Measurements from ENCODE around the gene LRIT1.

The LRIT1 gene

DNA sequence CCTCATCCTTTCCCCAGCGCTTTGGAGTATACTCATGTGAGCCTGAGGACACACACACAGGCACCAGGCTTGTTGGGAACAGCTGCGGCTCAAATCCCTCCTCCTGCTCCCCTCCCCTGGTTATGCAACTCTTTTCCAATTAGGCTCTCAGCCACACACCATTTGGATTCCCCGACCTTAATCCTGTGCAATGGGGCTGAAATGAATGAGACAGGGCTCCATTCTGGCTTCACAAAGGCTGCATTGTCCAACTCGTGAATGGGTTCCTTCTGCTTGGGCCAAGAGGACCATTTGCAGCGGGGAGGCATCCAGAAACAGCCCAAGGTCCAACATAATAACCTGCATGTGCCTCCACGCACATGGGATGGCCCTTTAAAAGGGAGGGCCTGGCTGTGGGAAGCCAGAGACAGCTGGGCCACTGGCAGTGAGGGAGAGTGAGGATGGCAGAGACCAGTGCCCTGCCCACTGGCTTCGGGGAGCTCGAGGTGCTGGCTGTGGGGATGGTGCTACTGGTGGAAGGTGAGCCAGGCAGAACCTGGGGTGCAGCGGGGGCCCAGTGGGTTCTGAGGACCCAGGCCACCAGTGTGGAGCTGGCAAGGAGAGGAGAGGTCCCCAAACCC is 3.4 kb upstream of the LRIT1 start, which contains the start of gene RGR:
TSS of gene RGR (plus strand) at position 403 of the 620 bp plus-strand sequence. CDS start at position 441, 38 bp downstream.
- peaks cover 6% of the 10 kb centered on the region for H3K4me1 ChIP-seq (ENCODE audit: control insufficient read depth, insufficient read depth, low read length)
- H3K27me3 ChIP-seq (ENCODE audit: control insufficient read depth, insufficient read depth, low read length): no peaks in the 10 kb centered on the region
- H3K4me3 ChIP-seq (ENCODE audit: low read length): no peak within 1 kb of the TSS
- H3K9me3 ChIP-seq (ENCODE audit: control insufficient read depth, low read length): no peaks in the 10 kb centered on the region
- H3K9ac ChIP-seq (ENCODE audit: low read length): no peak within 1 kb of the TSS
- no peaks in the 10 kb centered on the region for H3K36me3 ChIP-seq (ENCODE audit: control insufficient read depth, insufficient read depth, low read length)

DNA sequence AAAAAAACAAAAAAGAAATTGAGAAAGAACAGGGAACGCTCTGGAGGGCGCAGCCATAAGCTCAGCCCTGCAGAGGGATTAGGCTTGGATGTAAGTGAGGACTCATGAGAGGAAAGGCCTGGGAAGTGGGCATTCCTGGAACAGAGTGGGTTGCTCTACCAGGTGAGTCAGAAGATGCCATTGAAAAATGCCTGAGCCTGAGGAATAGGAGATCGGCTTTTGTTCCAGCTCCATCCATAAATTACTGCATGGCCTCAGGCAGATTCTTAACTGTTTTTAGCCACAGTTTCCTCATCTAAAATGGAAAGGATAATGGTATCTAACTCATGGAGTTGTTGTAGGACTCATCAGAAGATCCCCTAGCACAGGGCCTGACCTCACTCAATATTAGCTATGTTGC is 2.4 kb upstream of the LRIT1 start:
- Histone ChIP-seq H3K4me3 (ENCODE audit: low read length) (no peak overlapping the region), H3K27me3 (ENCODE audit: control insufficient read depth, insufficient read depth, low read length) (no peaks in the 10 kb centered on the region), H3K9me3 (ENCODE audit: control insufficient read depth, low read length) (no peaks in the 10 kb centered on the region), H3K36me3 (ENCODE audit: control insufficient read depth, insufficient read depth, low read length) (no peaks in the 10 kb centered on the region), H3K4me1 (ENCODE audit: control insufficient read depth, insufficient read depth, low read length) (peaks cover 6% of the 10 kb centered on the region), H3K9ac (ENCODE audit: low read length) (no peak overlapping the region)

GRCh38 chr10:84238909-84239308 is 2.4 kb downstream of the LRIT1 start:
- no peaks in the 10 kb centered on the region for H3K36me3 ChIP-seq (ENCODE audit: control insufficient read depth, insufficient read depth, low read length)
- H3K4me1 ChIP-seq (ENCODE audit: control insufficient read depth, insufficient read depth, low read length): no peaks in the 10 kb centered on the region
- no peak overlapping the region for H3K9ac ChIP-seq (ENCODE audit: low read length)
- H3K4me3 ChIP-seq (ENCODE audit: low read length): no peak overlapping the region
- H3K27me3 ChIP-seq (ENCODE audit: control insufficient read depth, insufficient read depth, low read length): peaks cover 5% of the 10 kb centered on the region
- H3K9me3 ChIP-seq (ENCODE audit: control insufficient read depth, low read length): no peaks in the 10 kb centered on the region

DNA sequence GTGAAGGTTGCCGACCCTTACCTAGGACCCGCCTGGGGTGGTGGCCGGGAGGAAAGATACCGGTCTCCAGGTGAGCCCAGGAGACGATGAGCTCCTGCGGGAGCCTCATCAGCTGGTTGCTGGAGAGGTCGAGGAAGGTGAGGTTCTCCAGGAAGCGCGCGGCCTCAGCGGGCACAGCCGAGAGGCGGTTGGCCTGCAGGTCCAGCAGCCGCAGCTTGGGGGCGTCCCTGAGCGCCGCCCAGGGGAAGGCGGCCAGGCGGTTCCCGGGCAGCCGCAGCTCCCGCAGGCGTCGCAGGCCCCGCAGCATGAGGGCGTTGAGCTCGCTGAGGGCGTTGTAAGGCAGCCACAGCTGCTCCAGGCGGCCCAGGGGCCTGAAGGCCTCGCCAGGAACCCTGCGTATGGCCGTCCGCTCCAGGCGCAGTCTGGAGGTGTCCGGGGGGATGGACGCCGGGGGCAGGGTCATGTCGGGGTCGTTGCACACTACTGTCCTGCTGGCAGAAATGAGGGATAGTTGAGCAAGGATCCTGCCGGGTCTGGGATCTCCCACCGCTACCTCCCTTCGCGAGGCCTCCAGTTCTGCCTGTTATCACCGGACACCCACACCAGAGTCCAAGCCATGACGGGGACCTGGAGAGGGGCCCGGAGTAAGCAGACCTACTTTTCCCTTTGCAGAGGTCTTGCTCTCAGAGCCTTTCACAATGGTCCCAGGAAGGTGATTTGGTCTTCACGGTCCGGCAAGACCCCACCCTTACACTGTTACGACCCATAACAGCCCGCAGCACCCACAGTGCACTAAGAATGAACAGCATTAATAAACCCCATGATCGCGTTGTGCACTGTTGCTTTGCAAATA is 3.9 kb downstream of the LRIT1 start:
- H3K27me3 ChIP-seq (ENCODE audit: control insufficient read depth, insufficient read depth, low read length): peaks cover 5% of the 10 kb centered on the region
- H3K9me3 ChIP-seq (ENCODE audit: control insufficient read depth, low read length): no peaks in the 10 kb centered on the region
- no peaks in the 10 kb centered on the region for H3K4me1 ChIP-seq (ENCODE audit: control insufficient read depth, insufficient read depth, low read length)
- no peaks in the 10 kb centered on the region for H3K36me3 ChIP-seq (ENCODE audit: control insufficient read depth, insufficient read depth, low read length)
- no peak overlapping the region for H3K4me3 ChIP-seq (ENCODE audit: low read length)
- H3K9ac ChIP-seq (ENCODE audit: low read length): no peak overlapping the region

DNA sequence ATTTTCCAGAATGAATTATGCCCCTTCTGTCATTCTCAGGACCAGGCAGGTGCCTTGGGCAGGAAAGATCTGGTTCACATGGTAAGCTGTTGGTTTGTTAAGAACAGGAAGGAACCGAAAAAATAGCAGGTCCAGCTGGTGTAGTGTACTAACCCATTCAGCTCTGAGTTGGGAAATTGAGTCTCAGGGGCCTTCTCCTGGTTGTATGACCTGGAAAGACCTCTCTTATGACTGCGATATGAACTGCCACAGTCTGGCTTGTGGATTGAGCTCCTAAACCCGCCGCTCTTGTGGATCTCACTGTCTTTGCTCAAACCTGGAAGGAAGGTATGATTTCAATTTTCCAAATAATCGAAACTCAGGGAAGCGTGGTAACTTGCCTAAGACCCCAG is 4.5 kb downstream of the LRIT1 start:
- Histone ChIP-seq H3K9me3 (ENCODE audit: control insufficient read depth, low read length) (no peaks in the 10 kb centered on the region), H3K36me3 (ENCODE audit: control insufficient read depth, insufficient read depth, low read length) (no peaks in the 10 kb centered on the region), H3K4me3 (ENCODE audit: low read length) (no peak overlapping the region), H3K4me1 (ENCODE audit: control insufficient read depth, insufficient read depth, low read length) (no peaks in the 10 kb centered on the region), H3K9ac (ENCODE audit: low read length) (no peak overlapping the region), H3K27me3 (ENCODE audit: control insufficient read depth, insufficient read depth, low read length) (peaks cover 5% of the 10 kb centered on the region)

GRCh38 chr10:84235096-84235495 is 6.2 kb downstream of the LRIT1 start:
- no peaks in the 10 kb centered on the region for H3K9me3 ChIP-seq (ENCODE audit: control insufficient read depth, low read length)
- no peak overlapping the region for H3K4me3 ChIP-seq (ENCODE audit: low read length)
- H3K27me3 ChIP-seq (ENCODE audit: control insufficient read depth, insufficient read depth, low read length): peaks cover 5% of the 10 kb centered on the region
- no peak overlapping the region for H3K9ac ChIP-seq (ENCODE audit: low read length)
- H3K36me3 ChIP-seq (ENCODE audit: control insufficient read depth, insufficient read depth, low read length): no peaks in the 10 kb centered on the region
- H3K4me1 ChIP-seq (ENCODE audit: control insufficient read depth, insufficient read depth, low read length): no peaks in the 10 kb centered on the region

DNA sequence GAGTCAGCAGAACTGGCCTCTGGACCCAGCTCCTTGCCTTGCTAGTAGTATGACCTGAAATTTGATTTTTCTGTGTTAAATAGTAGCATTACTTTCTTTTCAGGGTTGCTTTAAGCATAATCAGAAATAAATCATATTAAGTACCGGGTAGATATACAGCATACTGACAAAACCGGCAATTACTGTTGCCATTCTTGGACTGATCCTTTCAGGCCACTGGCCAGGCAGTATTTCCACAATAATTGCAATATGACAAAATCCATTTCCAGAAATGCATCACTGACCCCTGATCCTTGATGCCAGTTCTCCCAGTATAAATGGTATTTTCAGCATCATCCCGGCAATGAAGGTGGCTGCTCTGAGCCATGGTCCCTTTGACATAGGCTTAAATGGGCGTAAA is 6.9 kb downstream of the LRIT1 start:
- Histone ChIP-seq H3K9ac (ENCODE audit: low read length) (no peak overlapping the region), H3K4me1 (ENCODE audit: control insufficient read depth, insufficient read depth, low read length) (no peaks in the 10 kb centered on the region)

DNA sequence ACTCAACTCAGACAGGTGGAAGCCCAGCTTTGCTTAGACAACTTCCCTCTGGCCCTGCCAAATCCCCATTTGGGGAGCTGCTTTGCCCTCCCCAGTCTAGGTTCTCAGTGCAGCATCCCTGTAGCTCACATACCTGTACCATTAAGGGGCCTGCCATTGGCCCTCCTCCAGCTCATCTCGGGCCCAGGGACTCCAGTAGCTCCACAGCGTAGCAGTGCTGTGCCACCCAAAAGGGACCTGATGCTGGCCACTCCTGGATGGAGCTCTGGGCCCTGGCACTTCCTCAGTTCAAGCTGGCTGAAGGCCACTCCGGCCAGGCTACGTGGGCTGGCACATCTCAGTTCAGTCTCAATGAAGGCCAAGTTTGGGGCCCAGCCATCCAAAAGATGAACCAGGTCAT is 7.4 kb downstream of the LRIT1 start:
- Histone ChIP-seq H3K4me1 (ENCODE audit: control insufficient read depth, insufficient read depth, low read length) (no peaks in the 10 kb centered on the region), H3K9me3 (ENCODE audit: control insufficient read depth, low read length) (no peaks in the 10 kb centered on the region), H3K9ac (ENCODE audit: low read length) (no peak overlapping the region), H3K36me3 (ENCODE audit: control insufficient read depth, insufficient read depth, low read length) (no peaks in the 10 kb centered on the region), H3K27me3 (ENCODE audit: control insufficient read depth, insufficient read depth, low read length) (peaks cover 5% of the 10 kb centered on the region), H3K4me3 (ENCODE audit: low read length) (no peak overlapping the region)

More for the DNA sequence above, 6.9 kb downstream of the LRIT1 start:
- Histone ChIP-seq H3K36me3 (ENCODE audit: control insufficient read depth, insufficient read depth, low read length) (no peaks in the 10 kb centered on the region), H3K27me3 (ENCODE audit: control insufficient read depth, insufficient read depth, low read length) (peaks cover 5% of the 10 kb centered on the region), H3K9me3 (ENCODE audit: control insufficient read depth, low read length) (no peaks in the 10 kb centered on the region), H3K4me3 (ENCODE audit: low read length) (no peak overlapping the region)

GRCh38 chr10:84232376-84232775 is 9.0 kb downstream of the LRIT1 start:
- peaks cover 2% of the 10 kb centered on the region for H3K27me3 ChIP-seq (ENCODE audit: control insufficient read depth, insufficient read depth, low read length)
- H3K9me3 ChIP-seq (ENCODE audit: control insufficient read depth, low read length): no peaks in the 10 kb centered on the region
- no peaks in the 10 kb centered on the region for H3K4me1 ChIP-seq (ENCODE audit: control insufficient read depth, insufficient read depth, low read length)
- H3K4me3 ChIP-seq (ENCODE audit: low read length): no peak overlapping the region
- H3K9ac ChIP-seq (ENCODE audit: low read length): no peak overlapping the region
- H3K36me3 ChIP-seq (ENCODE audit: control insufficient read depth, insufficient read depth, low read length): no peaks in the 10 kb centered on the region

DNA sequence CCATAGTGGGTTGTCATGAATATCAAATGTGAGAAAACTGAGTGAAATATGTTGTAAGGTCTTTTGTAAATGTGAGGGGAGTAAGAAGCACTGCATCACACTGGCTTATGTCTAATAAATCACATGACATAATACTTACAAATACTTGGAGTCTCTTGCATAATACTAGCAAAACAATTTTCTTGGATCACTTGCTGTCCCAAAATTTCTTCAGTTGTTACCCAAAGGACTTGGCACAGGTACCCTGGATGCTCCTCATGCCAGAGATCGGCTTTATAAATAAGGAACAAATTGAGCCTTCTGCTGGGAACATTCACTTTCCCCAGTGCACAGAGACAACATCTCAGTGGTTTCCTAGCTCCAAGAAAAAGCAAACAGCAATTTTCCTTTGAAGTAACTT is 11.0 kb downstream of the LRIT1 start:
- Histone ChIP-seq H3K36me3 (ENCODE audit: control insufficient read depth, insufficient read depth, low read length) (no peaks in the 10 kb centered on the region), H3K9ac (ENCODE audit: low read length) (no peak overlapping the region), H3K9me3 (ENCODE audit: control insufficient read depth, low read length) (no peaks in the 10 kb centered on the region), H3K4me3 (ENCODE audit: low read length) (no peak overlapping the region), H3K27me3 (ENCODE audit: control insufficient read depth, insufficient read depth, low read length) (no peaks in the 10 kb centered on the region), H3K4me1 (ENCODE audit: control insufficient read depth, insufficient read depth, low read length) (no peaks in the 10 kb centered on the region)

GRCh38 chr10:84227810-84228209 is 13.5 kb downstream of the LRIT1 start:
- no peaks in the 10 kb centered on the region for H3K27me3 ChIP-seq (ENCODE audit: control insufficient read depth, insufficient read depth, low read length)
- no peaks in the 10 kb centered on the region for H3K4me1 ChIP-seq (ENCODE audit: control insufficient read depth, insufficient read depth, low read length)
- H3K4me3 ChIP-seq (ENCODE audit: low read length): no peak overlapping the region
- H3K9me3 ChIP-seq (ENCODE audit: control insufficient read depth, low read length): no peaks in the 10 kb centered on the region
- no peak overlapping the region for H3K9ac ChIP-seq (ENCODE audit: low read length)
- H3K36me3 ChIP-seq (ENCODE audit: control insufficient read depth, insufficient read depth, low read length): no peaks in the 10 kb centered on the region

DNA sequence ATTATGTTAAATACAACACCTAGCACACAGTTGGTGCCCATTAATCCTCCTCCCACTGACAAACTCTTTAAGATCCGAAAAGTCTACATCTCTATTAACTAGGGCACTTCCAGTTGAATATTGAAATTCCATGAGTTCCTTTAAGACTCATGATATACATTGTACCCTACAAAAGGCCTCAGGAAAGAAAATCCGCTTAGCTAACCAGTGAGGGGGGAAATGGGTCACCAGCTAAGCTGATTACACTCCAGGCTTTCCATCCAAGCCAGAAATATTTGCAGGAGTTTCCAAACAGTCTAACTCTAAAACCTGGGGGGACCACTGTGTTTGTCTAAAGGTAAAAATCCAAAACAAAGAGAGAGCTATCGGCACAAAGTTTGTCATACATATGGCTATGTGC is 14.7 kb downstream of the LRIT1 start:
- Histone ChIP-seq H3K9ac (ENCODE audit: low read length) (no peak overlapping the region), H3K4me3 (ENCODE audit: low read length) (no peak overlapping the region), H3K27me3 (ENCODE audit: control insufficient read depth, insufficient read depth, low read length) (no peaks in the 10 kb centered on the region), H3K36me3 (ENCODE audit: control insufficient read depth, insufficient read depth, low read length) (no peaks in the 10 kb centered on the region), H3K9me3 (ENCODE audit: control insufficient read depth, low read length) (no peaks in the 10 kb centered on the region), H3K4me1 (ENCODE audit: control insufficient read depth, insufficient read depth, low read length) (no peaks in the 10 kb centered on the region)
